Measurements from ENCODE around the gene CACNA1C.

GRCh38 chr12:2018391-2018790 lies 34.4 kb upstream of the CACNA1C start:
- no peak for TF ChIP-seq CTCF (IDR thresholded peaks at IDR 0.05; ENCODE audit: low read depth, low read length, poor library complexity, severe bottlenecking)
- no peak for TF ChIP-seq EZH2phosphoT487 (IDR thresholded peaks at IDR 0.05; ENCODE audit: borderline replicate concordance, low read length)

Data from DOHH2 (cell line).